HCT116 (cell line): Measurements from ENCODE around the gene MEGF6. TPM values are rescaled to one million over a fixed set of nuclear protein-coding genes. Genes with fewer than 3 reads are reported as not detected.

Experiments
- ATAC-seq: fragments of 200-7000 bp; cut with Tn5 transposase; 2 replicates; pipeline ENCODE4 v1.9.1; 2020; ENCODE audit warnings: mild to moderate bottlenecking, moderate library complexity
- BruUV-seq: library from RNA; stranded (reverse); fragments of 400-500 nt; replicated peaks from 2 replicates; lab custom pipeline; 2021; lab: Mats Ljungman, UMichigan
- CTCF ChIA-PET: fragments of 300-600 bp; sonication (Branson Sonifier 250); formaldehyde crosslinking; loops from one replicate; lab custom pipeline; 2021; ENCODE audit warnings: antibody characterized with exemption; lab: Charles Lee
- POLR2A ChIA-PET: fragments of 300-600, 350-600 bp; sonication (Branson Sonifier 250); formaldehyde crosslinking; loops from one replicate; lab custom pipeline; 2021; ENCODE audit warnings: antibody characterized with exemption; lab: Charles Lee
- RAD21 ChIA-PET, 2 experiments: fragments of 300-600 bp; sonication (Branson Sonifier 250); formaldehyde crosslinking; loops; one replicate each; lab custom pipeline; 2023; ENCODE audit warnings: low total read pairs in 2 of 2; ENCODE audit not compliant: uncharacterized antibody in 2 of 2, unreplicated experiment in 2 of 2, low non-redundant PET in 1 of 2; lab: Charles Lee
- DNase-seq: peaks from one replicate; pipeline ENCODE4 v3.0.0-alpha.2; 2010; ENCODE audit warnings: low read depth, low spot score
- H2AFZ ChIP-seq: fragments of 200-600 bp; shearing (Covaris generic), sonication (generic); 2 replicates; pipeline ENCODE4 v1.6.1; 2017; ENCODE audit warnings: low read depth, mixed run types, mixed read lengths, antibody characterized with exemption, low read length; ENCODE audit not compliant: poor library complexity, severe bottlenecking
- H3K27ac ChIP-seq: 2 replicates; pipeline ENCODE4 v1.5.1; 2012; ENCODE audit warnings: low read depth, low read length
- H3K27me3 ChIP-seq: fragments of 200-600 bp; sonication (generic); 2 replicates; pipeline ENCODE4 v1.6.1; 2016; ENCODE audit warnings: mixed run types, low read length, mixed read lengths; ENCODE audit not compliant: insufficient read depth
- H3K36me3 ChIP-seq, 2 experiments: fragments of 200-500 bp in 1 of 2; fragments of 200-600 bp in 1 of 2; sonication (Bioruptor generic) in 1 of 2; sonication (generic) in 1 of 2; 2 replicates each; pipeline versions ENCODE4 v1.5.1 to v1.6.1; 2014 to 2016; ENCODE audit warnings: low read length in 2 of 2, inconsistent platforms in 1 of 2, mixed read lengths in 1 of 2, mixed run types in 1 of 2; ENCODE audit not compliant: insufficient read depth in 2 of 2, control insufficient read depth in 1 of 2
- H3K4me1 ChIP-seq, 2 experiments: fragments of 200-600 bp in 1 of 2; sonication (generic) in 1 of 2; 2 replicates each; pipeline versions ENCODE4 v1.5.1 to v1.6.1; 2012 to 2017; ENCODE audit warnings: low read length in 2 of 2, inconsistent platforms in 1 of 2, mild to moderate bottlenecking in 1 of 2, mixed read lengths in 1 of 2, mixed run types in 1 of 2, moderate library complexity in 1 of 2; ENCODE audit not compliant: insufficient read depth in 2 of 2, control insufficient read depth in 1 of 2
- H3K4me2 ChIP-seq: fragments of 200-600 bp; sonication (generic); 2 replicates; pipeline ENCODE4 v1.6.1; 2017; ENCODE audit warnings: mixed run types, low read length, mixed read lengths
- H3K4me3 ChIP-seq, 2 experiments: fragments of 200-600 bp in 1 of 2; sonication (generic) in 1 of 2; replicated peaks in 1 of 2; 2 replicates each; pipeline ENCODE4 v1.5.1; 2011 to 2016; ENCODE audit warnings: low read length in 2 of 2, control low read depth in 1 of 2, low read depth in 1 of 2, mild to moderate bottlenecking in 1 of 2, mixed read lengths in 1 of 2, mixed run types in 1 of 2
- H3K79me2 ChIP-seq: fragments of 200-600 bp; sonication (generic); 2 replicates; pipeline ENCODE4 v1.6.1; 2017; ENCODE audit warnings: mild to moderate bottlenecking, mixed run types, low read length, moderate library complexity, mixed read lengths; ENCODE audit not compliant: insufficient read depth
- H3K9ac ChIP-seq: fragments of 200-600 bp; sonication (generic); 2 replicates; pipeline ENCODE4 v1.6.1; 2016; ENCODE audit warnings: low read length, mixed read lengths
- H3K9me2 ChIP-seq: fragments of 200-600 bp; sonication (generic), shearing (Covaris generic); 2 replicates; pipeline ENCODE4 v1.6.1; 2017; ENCODE audit warnings: mixed run types, mild to moderate bottlenecking, moderate library complexity; ENCODE audit not compliant: insufficient read depth
- H3K9me3 ChIP-seq, 2 experiments: fragments of 200-500 bp in 1 of 2; fragments of 200-600 bp in 1 of 2; sonication (Bioruptor generic) in 1 of 2; sonication (generic) in 1 of 2; 2 replicates each; pipeline ENCODE4 v1.6.1; 2014 to 2017; ENCODE audit warnings: low read length in 2 of 2, mixed read lengths in 2 of 2, inconsistent platforms in 1 of 2, low read depth in 1 of 2, mild to moderate bottlenecking in 1 of 2, mixed run types in 1 of 2, moderate library complexity in 1 of 2; ENCODE audit not compliant: control insufficient read depth in 1 of 2, insufficient read depth in 1 of 2
- H4K20me1 ChIP-seq: fragments of 200-600 bp; sonication (generic), shearing (Covaris generic); 2 replicates; pipeline ENCODE4 v1.6.1; 2017; ENCODE audit warnings: mixed run types, mild to moderate bottlenecking, moderate library complexity; ENCODE audit not compliant: insufficient read depth
- CBX3 ChIP-seq: IDR thresholded peaks from 2 replicates; pipeline ENCODE4 v1.6.1; 2012; ENCODE audit warnings: low read depth
- CEBPB ChIP-seq: IDR thresholded peaks from 2 replicates; pipeline ENCODE4 v1.6.1; 2012; ENCODE audit warnings: low read depth
- ELF1 ChIP-seq: IDR thresholded peaks from 2 replicates; pipeline ENCODE4 v1.6.1; 2012; ENCODE audit warnings: low read depth, borderline replicate concordance
- EZH2phosphoT487 ChIP-seq: fragments of 200-600 bp; IDR thresholded peaks from 2 replicates; pipeline ENCODE4 v1.6.1; 2018; ENCODE audit warnings: antibody characterized with exemption, borderline replicate concordance
- POLR2AphosphoS5 ChIP-seq: IDR thresholded peaks from 2 replicates; pipeline ENCODE4 v1.6.1; 2011; ENCODE audit warnings: mild to moderate bottlenecking, low read depth, low read length, moderate library complexity
- RAD21 ChIP-seq: IDR thresholded peaks from 2 replicates; pipeline ENCODE4 v1.6.1; 2012; ENCODE audit warnings: low read depth, mild to moderate bottlenecking
- SIN3A ChIP-seq: IDR thresholded peaks from 2 replicates; pipeline ENCODE4 v1.6.1; 2012; ENCODE audit warnings: low read depth
- SP1 ChIP-seq: IDR thresholded peaks from 2 replicates; pipeline ENCODE4 v1.6.1; 2012; ENCODE audit warnings: low read depth
- SRF ChIP-seq: IDR thresholded peaks from 2 replicates; pipeline ENCODE4 v1.6.1; 2012; ENCODE audit warnings: low read depth
- TCF7L2 ChIP-seq: IDR thresholded peaks from 2 replicates; pipeline ENCODE4 v1.7.0; 2011; ENCODE audit warnings: borderline replicate concordance, inconsistent platforms; ENCODE audit not compliant: insufficient read depth, insufficient read length; ENCODE audit errors: extremely low read depth
- YY1 ChIP-seq: IDR thresholded peaks from 2 replicates; pipeline ENCODE4 v1.6.1; 2011; ENCODE audit warnings: low read length, low read depth, moderate library complexity, mild to moderate bottlenecking; ENCODE audit not compliant: insufficient replicate concordance; ENCODE audit errors: extremely low read depth
- intact Hi-C: fragments of 100-400 bp; cut with micrococcal nuclease; formaldehyde crosslinking; loops from 2 replicates; pipeline ENCODE4 v1.10.0; 2022
- total RNA-seq: library from RNA; stranded (reverse); gene quantifications from one replicate; pipeline ENCODE4 v1.2.1, GENCODE V29; 2021; ENCODE audit not compliant: unreplicated experiment
- TF ChIP-seq, protein P1 (sequence below): IDR thresholded peaks from 2 replicates; pipeline ENCODE4 v1.6.1; 2012; ENCODE audit warnings: low read depth
- TF ChIP-seq, protein P2 (sequence below): IDR thresholded peaks from 2 replicates; pipeline ENCODE4 v1.6.1; 2012
- TF ChIP-seq, protein P3 (sequence below): IDR thresholded peaks from 2 replicates; pipeline ENCODE4 v1.6.1; 2012

MEGF6 gene
- total RNA-seq, 1 experiment from 2014 or later: 47.6 TPM

DNA sequence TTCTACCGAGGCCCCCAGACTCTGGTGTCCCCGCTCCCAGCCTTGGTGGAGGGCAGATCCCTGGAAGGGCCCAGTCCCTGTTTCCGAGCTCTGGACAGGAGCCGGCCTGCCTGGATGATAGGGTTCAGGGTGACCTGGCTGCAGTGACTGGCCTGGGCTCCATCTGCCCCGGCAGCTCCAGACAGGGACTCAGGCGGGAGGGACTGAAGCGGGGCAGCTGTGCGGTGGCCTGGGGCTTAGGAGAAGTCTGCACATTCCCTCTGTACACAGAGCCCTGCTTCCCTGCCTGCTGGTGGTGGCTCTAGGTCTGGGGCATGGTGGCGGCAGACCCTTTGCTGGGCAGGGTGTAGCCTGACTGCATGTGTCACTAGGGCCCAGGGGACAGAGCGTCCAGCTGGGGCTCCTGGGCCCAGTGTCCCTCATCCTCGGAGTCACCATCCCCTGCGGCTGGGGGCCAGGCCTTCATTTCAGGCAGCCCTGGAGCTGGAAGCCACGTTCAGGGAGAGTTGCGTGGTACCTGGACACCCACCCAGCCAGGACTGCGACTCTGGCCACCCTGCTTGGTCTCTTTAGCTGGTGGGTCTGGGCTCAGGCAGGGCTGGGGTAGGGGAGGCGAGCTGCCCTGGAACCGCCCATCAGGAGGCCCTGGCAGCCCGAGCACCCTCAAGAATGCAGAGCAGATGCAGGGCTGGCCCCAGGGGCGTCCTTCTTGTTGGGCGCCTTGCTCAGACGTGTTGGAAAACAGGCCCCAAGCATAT is 147.2 kb downstream of the MEGF6 start:
- Histone ChIP-seq H3K9me2 (no peaks in the 10 kb centered on the region), H3K27me3 (no peaks in the 10 kb centered on the region), H4K20me1 (no peaks in the 10 kb centered on the region), H3K36me3 (no peaks in the 10 kb centered on the region), H3K4me2 (no peak overlapping the region), H3K9me3 (no peaks in the 10 kb centered on the region), H3K4me3 (no peak overlapping the region), H3K79me2 (no peaks in the 10 kb centered on the region; the same call in 1 of the 2 replicates), H3K4me1 (peaks cover 14 to 22% of the 10 kb centered on the region in 2 experiments), H3K9ac (no peak overlapping the region), H3K27ac (no peak overlapping the region), H2AFZ (no peak overlapping the region)
- POLR2A ChIA-PET: no interaction called here
- BruUV-seq: no TSS peak
- intact Hi-C loops: no loop called here
- RAD21 ChIA-PET: no interaction called here
- TF ChIP-seq SIN3A: no peak
- no peak for TF ChIP-seq ELF1
- TF ChIP-seq, protein P1, sequence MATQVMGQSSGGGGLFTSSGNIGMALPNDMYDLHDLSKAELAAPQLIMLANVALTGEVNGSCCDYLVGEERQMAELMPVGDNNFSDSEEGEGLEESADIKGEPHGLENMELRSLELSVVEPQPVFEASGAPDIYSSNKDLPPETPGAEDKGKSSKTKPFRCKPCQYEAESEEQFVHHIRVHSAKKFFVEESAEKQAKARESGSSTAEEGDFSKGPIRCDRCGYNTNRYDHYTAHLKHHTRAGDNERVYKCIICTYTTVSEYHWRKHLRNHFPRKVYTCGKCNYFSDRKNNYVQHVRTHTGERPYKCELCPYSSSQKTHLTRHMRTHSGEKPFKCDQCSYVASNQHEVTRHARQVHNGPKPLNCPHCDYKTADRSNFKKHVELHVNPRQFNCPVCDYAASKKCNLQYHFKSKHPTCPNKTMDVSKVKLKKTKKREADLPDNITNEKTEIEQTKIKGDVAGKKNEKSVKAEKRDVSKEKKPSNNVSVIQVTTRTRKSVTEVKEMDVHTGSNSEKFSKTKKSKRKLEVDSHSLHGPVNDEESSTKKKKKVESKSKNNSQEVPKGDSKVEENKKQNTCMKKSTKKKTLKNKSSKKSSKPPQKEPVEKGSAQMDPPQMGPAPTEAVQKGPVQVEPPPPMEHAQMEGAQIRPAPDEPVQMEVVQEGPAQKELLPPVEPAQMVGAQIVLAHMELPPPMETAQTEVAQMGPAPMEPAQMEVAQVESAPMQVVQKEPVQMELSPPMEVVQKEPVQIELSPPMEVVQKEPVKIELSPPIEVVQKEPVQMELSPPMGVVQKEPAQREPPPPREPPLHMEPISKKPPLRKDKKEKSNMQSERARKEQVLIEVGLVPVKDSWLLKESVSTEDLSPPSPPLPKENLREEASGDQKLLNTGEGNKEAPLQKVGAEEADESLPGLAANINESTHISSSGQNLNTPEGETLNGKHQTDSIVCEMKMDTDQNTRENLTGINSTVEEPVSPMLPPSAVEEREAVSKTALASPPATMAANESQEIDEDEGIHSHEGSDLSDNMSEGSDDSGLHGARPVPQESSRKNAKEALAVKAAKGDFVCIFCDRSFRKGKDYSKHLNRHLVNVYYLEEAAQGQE: no peak
- TF ChIP-seq CBX3: no peak
- no peak for TF ChIP-seq RAD21
- no peak for TF ChIP-seq YY1
- no peak for TF ChIP-seq EZH2phosphoT487
- TF ChIP-seq CEBPB: no peak
- TF ChIP-seq, protein P2, sequence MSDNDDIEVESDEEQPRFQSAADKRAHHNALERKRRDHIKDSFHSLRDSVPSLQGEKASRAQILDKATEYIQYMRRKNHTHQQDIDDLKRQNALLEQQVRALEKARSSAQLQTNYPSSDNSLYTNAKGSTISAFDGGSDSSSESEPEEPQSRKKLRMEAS: no peak
- no peak for TF ChIP-seq POLR2AphosphoS5
- TF ChIP-seq SRF: no peak
- TF ChIP-seq TCF7L2: no peak
- TF ChIP-seq SP1: no peak
- TF ChIP-seq, protein P3, sequence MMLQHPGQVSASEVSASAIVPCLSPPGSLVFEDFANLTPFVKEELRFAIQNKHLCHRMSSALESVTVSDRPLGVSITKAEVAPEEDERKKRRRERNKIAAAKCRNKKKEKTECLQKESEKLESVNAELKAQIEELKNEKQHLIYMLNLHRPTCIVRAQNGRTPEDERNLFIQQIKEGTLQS: no peak
- ATAC-seq (no peak), DNase-seq (no peak)
- CTCF ChIA-PET: no interaction called here
